OCI-LY1 (cell line): ENCODE results near the gene CFAP73.

Experiments
- H2AFZ ChIP-seq: fragments of 200-600 bp; sonication (generic), shearing (Covaris generic); 2 replicates; pipeline ENCODE4 v1.6.0; 2014; ENCODE audit warnings: antibody characterized with exemption, mild to moderate bottlenecking, low read length
- H3F3A ChIP-seq: fragments of 200-600 bp; sonication (generic), shearing (Covaris generic); 2 replicates; pipeline ENCODE4 v1.6.0; 2014; ENCODE audit warnings: mild to moderate bottlenecking, antibody characterized with exemption, low read length, moderate library complexity; ENCODE audit not compliant: insufficient read depth
- H3K27ac ChIP-seq: fragments of 200-600 bp; sonication (generic); 2 replicates; pipeline ENCODE4 v1.5.1; 2014; ENCODE audit warnings: low read length, mixed run types, mild to moderate bottlenecking, low read depth; ENCODE audit not compliant: poor library complexity, severe bottlenecking
- H3K27me3 ChIP-seq: fragments of 200-600 bp; sonication (generic); 2 replicates; pipeline ENCODE4 v1.6.0; 2014; ENCODE audit warnings: antibody characterized with exemption, mild to moderate bottlenecking, low read length, moderate library complexity; ENCODE audit not compliant: insufficient read depth
- H3K36me3 ChIP-seq: fragments of 200-600 bp; sonication (generic); 2 replicates; pipeline ENCODE4 v1.6.1; 2014; ENCODE audit warnings: mild to moderate bottlenecking, antibody characterized with exemption, low read length, moderate library complexity, mixed read lengths; ENCODE audit not compliant: insufficient read depth
- H3K4me1 ChIP-seq: fragments of 200-600 bp; sonication (generic); 2 replicates; pipeline ENCODE4 v1.5.1; 2014; ENCODE audit warnings: mild to moderate bottlenecking, low read length, moderate library complexity; ENCODE audit not compliant: insufficient read depth, severe bottlenecking
- H3K4me2 ChIP-seq: fragments of 200-600 bp; sonication (generic), shearing (Covaris generic); 2 replicates; pipeline ENCODE4 v1.6.1; 2014; ENCODE audit warnings: low read length
- H3K4me3 ChIP-seq: fragments of 200-600 bp; sonication (generic); 2 replicates; pipeline ENCODE4 v1.5.1; 2014; ENCODE audit warnings: low read length, low read depth, mild to moderate bottlenecking, mixed read lengths; ENCODE audit not compliant: poor library complexity, severe bottlenecking
- H3K79me2 ChIP-seq: fragments of 200-600 bp; shearing (Covaris generic); 2 replicates; pipeline ENCODE4 v1.6.1; 2016; ENCODE audit warnings: mixed run types, low read length, mixed read lengths; ENCODE audit not compliant: insufficient read depth
- H3K9ac ChIP-seq: fragments of 200-600 bp; sonication (generic), shearing (Covaris generic); 2 replicates; pipeline ENCODE4 v1.6.1; 2014; ENCODE audit warnings: mild to moderate bottlenecking, low read length, mixed read lengths
- H3K9me2 ChIP-seq: fragments of 200-600 bp; sonication (generic), shearing (Covaris generic); 2 replicates; pipeline ENCODE4 v1.6.1; 2014; ENCODE audit warnings: low read depth, mild to moderate bottlenecking, low read length, mixed read lengths
- H3K9me3 ChIP-seq: fragments of 200-600 bp; shearing (Covaris generic); 2 replicates; pipeline ENCODE4 v1.6.1; 2014; ENCODE audit warnings: low read length, mixed read lengths
- H4K20me1 ChIP-seq: fragments of 200-600 bp; sonication (generic), shearing (Covaris generic); 2 replicates; pipeline ENCODE4 v1.6.0; 2016; ENCODE audit warnings: mild to moderate bottlenecking, low read length; ENCODE audit not compliant: insufficient read depth
- EZH2 ChIP-seq: fragments of 200-600 bp; sonication (generic), shearing (Covaris generic); IDR thresholded peaks from 2 replicates; pipeline ENCODE4 v1.8.0; 2017; ENCODE audit warnings: borderline replicate concordance, mixed run types, mild to moderate bottlenecking, antibody characterized with exemption, low read length, moderate library complexity, mixed read lengths
- TF ChIP-seq, protein P1 (sequence below): fragments of 200-600 bp; sonication (generic), shearing (Covaris generic); IDR thresholded peaks from 2 replicates; pipeline ENCODE4 v1.5.1; 2017; ENCODE audit warnings: mild to moderate bottlenecking, antibody characterized with exemption, low read length, moderate library complexity, mixed read lengths

The CFAP73 gene

DNA sequence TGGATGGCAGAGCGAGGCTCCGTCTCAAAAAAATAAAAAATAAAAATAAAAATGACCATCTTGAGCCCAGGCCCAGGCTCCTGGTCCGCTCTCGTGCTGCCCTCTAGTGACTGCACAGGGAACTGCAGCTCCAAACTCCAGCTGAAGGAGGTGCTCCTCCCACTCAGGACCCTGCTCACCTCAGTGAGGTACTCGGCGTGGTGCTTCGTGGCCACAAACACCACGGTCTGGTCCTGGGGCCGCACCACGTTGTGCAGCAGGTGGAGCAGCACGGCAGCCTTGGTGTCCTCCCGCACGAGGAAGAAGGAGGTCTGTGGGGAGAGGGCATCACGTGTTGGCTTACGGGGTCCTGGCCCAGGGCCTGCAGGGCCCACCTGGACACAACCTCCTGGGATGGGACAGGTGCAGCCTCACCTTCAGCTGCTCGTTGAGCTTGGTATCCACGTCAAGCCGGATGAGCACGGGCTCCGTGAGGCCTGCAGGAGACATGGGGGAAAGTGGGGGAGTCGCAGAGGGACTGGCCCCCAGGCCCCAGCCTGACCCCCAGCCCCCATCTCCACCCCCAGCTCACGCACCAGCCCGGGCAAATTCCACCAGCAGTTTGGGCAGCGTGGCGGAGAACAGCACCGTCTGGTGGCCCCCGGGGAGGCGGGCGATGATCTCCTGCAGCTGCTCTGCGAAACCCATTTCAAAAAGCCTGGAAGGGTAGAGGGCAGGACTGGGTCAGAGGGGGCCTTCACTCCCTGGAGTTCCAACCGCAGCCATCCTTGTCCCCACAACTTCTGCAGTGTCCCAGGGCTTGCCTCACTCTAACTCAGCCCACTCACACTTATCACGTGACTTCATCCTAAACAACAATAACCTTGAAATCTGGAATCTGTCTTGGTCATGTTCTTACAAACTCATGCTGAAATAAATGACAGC lies 25.2 kb downstream of the CFAP73 start:
- Histone ChIP-seq H3K4me3 (no peak overlapping the region), H3F3A (no peaks in the 10 kb centered on the region), H2AFZ (no peak overlapping the region), H3K9me2 (no peaks in the 10 kb centered on the region), H4K20me1 (no peaks in the 10 kb centered on the region), H3K4me1 (peaks cover 56% of the 10 kb centered on the region), H3K9me3 (peaks cover 10% of the 10 kb centered on the region), H3K4me2 (peak overlapping the region; percentile 41; the same call in 1 of the 2 replicates), H3K36me3 (peaks cover 92% of the 10 kb centered on the region), H3K79me2 (no peaks in the 10 kb centered on the region), H3K27me3 (no peaks in the 10 kb centered on the region), H3K27ac (peak overlapping the region; percentile 98), H3K9ac (peak overlapping the region; percentile 82)
- TF ChIP-seq, protein P1, sequence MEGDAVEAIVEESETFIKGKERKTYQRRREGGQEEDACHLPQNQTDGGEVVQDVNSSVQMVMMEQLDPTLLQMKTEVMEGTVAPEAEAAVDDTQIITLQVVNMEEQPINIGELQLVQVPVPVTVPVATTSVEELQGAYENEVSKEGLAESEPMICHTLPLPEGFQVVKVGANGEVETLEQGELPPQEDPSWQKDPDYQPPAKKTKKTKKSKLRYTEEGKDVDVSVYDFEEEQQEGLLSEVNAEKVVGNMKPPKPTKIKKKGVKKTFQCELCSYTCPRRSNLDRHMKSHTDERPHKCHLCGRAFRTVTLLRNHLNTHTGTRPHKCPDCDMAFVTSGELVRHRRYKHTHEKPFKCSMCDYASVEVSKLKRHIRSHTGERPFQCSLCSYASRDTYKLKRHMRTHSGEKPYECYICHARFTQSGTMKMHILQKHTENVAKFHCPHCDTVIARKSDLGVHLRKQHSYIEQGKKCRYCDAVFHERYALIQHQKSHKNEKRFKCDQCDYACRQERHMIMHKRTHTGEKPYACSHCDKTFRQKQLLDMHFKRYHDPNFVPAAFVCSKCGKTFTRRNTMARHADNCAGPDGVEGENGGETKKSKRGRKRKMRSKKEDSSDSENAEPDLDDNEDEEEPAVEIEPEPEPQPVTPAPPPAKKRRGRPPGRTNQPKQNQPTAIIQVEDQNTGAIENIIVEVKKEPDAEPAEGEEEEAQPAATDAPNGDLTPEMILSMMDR = peak; percentile 93
- no peak for TF ChIP-seq EZH2

DNA sequence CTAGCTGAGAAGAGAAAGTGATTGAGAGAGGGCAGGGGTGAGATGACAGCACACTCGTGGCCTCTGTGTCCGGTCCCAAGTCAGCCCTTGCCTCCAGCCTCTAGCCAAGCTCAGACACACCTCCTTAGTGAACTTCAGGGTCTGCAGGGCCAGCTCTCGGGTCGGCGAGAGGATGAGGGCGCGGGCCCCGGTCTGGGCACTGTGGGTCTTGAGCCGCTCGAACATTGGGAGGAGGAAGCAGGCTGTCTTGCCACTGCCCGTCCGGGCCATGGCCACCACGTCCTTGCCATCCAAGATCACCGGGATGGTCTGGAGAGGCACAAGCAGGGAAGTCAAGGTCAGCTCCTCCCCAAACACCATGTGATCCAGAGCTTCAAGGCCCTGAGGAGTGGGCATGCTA lies 29.5 kb downstream of the CFAP73 start:
- Histone ChIP-seq H3K9ac (no peak overlapping the region), H3K4me2 (no peak overlapping the region), H4K20me1 (no peaks in the 10 kb centered on the region)

DNA sequence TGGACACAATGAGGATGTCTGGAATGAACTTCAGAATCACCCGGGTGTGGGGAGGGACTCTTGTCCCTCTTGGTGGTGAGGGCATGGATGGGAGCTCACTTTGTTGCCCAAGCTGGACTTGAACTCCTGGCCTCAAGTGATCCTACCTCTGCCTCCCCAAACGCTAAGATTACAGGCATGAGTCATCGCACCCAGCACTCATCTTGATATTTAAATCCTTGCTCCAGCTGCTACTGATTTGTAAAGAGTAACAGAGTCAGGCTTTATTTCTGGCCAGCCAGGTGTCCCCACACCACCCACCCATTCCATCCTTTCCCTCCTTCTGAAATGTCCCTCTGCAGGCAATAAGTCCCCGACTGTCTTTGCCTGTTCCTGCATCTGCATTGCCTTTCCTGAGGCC lies 30.8 kb downstream of the CFAP73 start:
- Histone ChIP-seq H3K9ac (no peak overlapping the region), H2AFZ (no peak overlapping the region), H3K9me3 (peaks cover 10% of the 10 kb centered on the region), H3K4me3 (no peak overlapping the region), H3K79me2 (peaks cover 24% of the 10 kb centered on the region), H3K9me2 (no peaks in the 10 kb centered on the region), H3K4me1 (peaks cover 28% of the 10 kb centered on the region), H3K4me2 (no peak overlapping the region), H3K27ac (no peak overlapping the region), H4K20me1 (no peaks in the 10 kb centered on the region), H3K36me3 (peaks cover 70% of the 10 kb centered on the region), H3K27me3 (no peaks in the 10 kb centered on the region), H3F3A (no peaks in the 10 kb centered on the region)
- TF ChIP-seq, protein P1 = no peak
- no peak for TF ChIP-seq EZH2

More for the DNA sequence above, 29.5 kb downstream of the CFAP73 start:
- Histone ChIP-seq H3K9me3 (peaks cover 10% of the 10 kb centered on the region), H3K9me2 (no peaks in the 10 kb centered on the region), H3K27ac (no peak overlapping the region), H3K4me3 (no peak overlapping the region), H3K4me1 (peaks cover 38% of the 10 kb centered on the region), H3F3A (no peaks in the 10 kb centered on the region), H2AFZ (no peak overlapping the region), H3K36me3 (peaks cover 81% of the 10 kb centered on the region), H3K79me2 (peaks cover 20% of the 10 kb centered on the region), H3K27me3 (no peaks in the 10 kb centered on the region)
- TF ChIP-seq EZH2 = no peak
- TF ChIP-seq, protein P1 = no peak
